Naive thymus-derived CD8-positive, alpha-beta T cell (primary cell): ENCODE results near the gene TOMM70. TPM values are rescaled to one million over a fixed set of nuclear protein-coding genes. Genes with fewer than 3 reads are reported as not detected.

ENCODE experiments used
- ATAC-seq, 2 donors: fragments of 150-1000 bp; cut with Tn5 transposase in 1 of 2; sonication (Bioruptor Pico), chemical (Tn5 transposase) in 1 of 2; 1 replicate in 1 of 2; 2 replicates in 1 of 2; pipeline ENCODE4 v1.10.0; 2021; ENCODE audit warnings: mild to moderate bottlenecking in 2 of 2, moderate library complexity in 2 of 2
- POLR2A ChIA-PET: fragments of 350-600 bp; sonication (Branson Sonifier 250); formaldehyde crosslinking; loops from one replicate; lab custom pipeline; 2021; ENCODE audit warnings: antibody characterized with exemption; lab: Charles Lee
- DNase-seq, 10 donors: peaks; one replicate each; pipeline versions ENCODE4 v3.0.0 to v3.0.0-alpha.2; 2020 to 2022
- H3K27ac Mint-ChIP-seq, 10 donors: one replicate each; pipeline ENCODE4 v1.8.0; 2020 to 2022; ENCODE audit warnings: mild to moderate bottlenecking in 10 of 10, mixed read lengths in 10 of 10, moderate library complexity in 4 of 10, inconsistent platforms in 1 of 10
- H3K27me3 Mint-ChIP-seq, 5 donors: one replicate each; pipeline ENCODE4 v1.8.0; 2021 to 2022; ENCODE audit warnings: mixed read lengths in 5 of 5
- H3K36me3 Mint-ChIP-seq, 3 donors: one replicate each; pipeline ENCODE4 v1.8.0; 2020 to 2022; ENCODE audit warnings: mixed read lengths in 3 of 3, mild to moderate bottlenecking in 2 of 3, inconsistent platforms in 1 of 3
- H3K4me1 Mint-ChIP-seq, 4 donors: one replicate each; pipeline ENCODE4 v1.8.0; 2021 to 2022; ENCODE audit warnings: mixed read lengths in 4 of 4
- H3K4me3 Mint-ChIP-seq, 10 donors: one replicate each; pipeline ENCODE4 v1.8.0; 2020 to 2022; ENCODE audit warnings: mild to moderate bottlenecking in 10 of 10, mixed read lengths in 10 of 10, moderate library complexity in 6 of 10, inconsistent platforms in 1 of 10
- H3K9me3 Mint-ChIP-seq, 9 donors: one replicate each; pipeline ENCODE4 v1.8.0; 2020 to 2022; ENCODE audit warnings: mixed read lengths in 9 of 9, mild to moderate bottlenecking in 3 of 9, inconsistent platforms in 1 of 9, moderate library complexity in 1 of 9
- polyA plus RNA-seq, 3 donors: library from polyadenylated mRNA; unstranded; fragments of 300-500 nt; fragmentation: Illumina TruSeq; gene quantifications; one replicate each; pipeline ENCODE4 v1.2.3, GENCODE V29; 2021
- total RNA-seq, 8 experiments: library from RNA in 2 of 8; stranded (reverse) in 2 of 8; gene quantifications; one replicate each; pipeline ENCODE4 v1.2.3 and lab custom pipeline; 2021 to 2026

TOMM70 gene
- total and polyA plus RNA-seq, 5 experiments from 2014 or later, result 14.6 to 46.8 (median 21.7) TPM

GRCh38 chr3:100386437-100387074 is 14.3 kb downstream of the TOMM70 start:
- Mint-ChIP-seq H3K4me3 (no peak overlapping the region), H3K36me3 (peaks cover 13 to 58% (median 26%) of the 10 kb centered on the region in 3 donors), H3K27me3 (no peaks in the 10 kb centered on the region), H3K27ac (peak overlapping the region in 7 of 10 donors; percentile 1 to 75 (median 13)), H3K4me1 (peaks cover 8 to 27% (median 14%) of the 10 kb centered on the region in 4 donors), H3K9me3 (peaks cover 0 to 13% (median 4%) of the 10 kb centered on the region in 9 donors)
- DNase-seq, result no peak
- POLR2A ChIA-PET, result no interaction called here
- ATAC-seq, result no peak

- H3K4me3 Mint-ChIP-seq, result no peak overlapping the region
- peaks cover 0 to 13% (median 4%) of the 10 kb centered on the region in 9 donors for H3K9me3 Mint-ChIP-seq
- H3K27ac Mint-ChIP-seq, result peak overlapping the region in 2 of 10 donors; percentile 7 to 77
- no peaks in the 10 kb centered on the region for H3K27me3 Mint-ChIP-seq
- H3K36me3 Mint-ChIP-seq, result peaks cover 13 to 72% (median 26%) of the 10 kb centered on the region in 3 donors
- no peak for ATAC-seq
- POLR2A ChIA-PET, result no interaction called here
- no peak for DNase-seq
- peaks cover 10 to 24% (median 14%) of the 10 kb centered on the region in 4 donors for H3K4me1 Mint-ChIP-seq
Measured at GRCh38 chr3:100384733-100385525, 16.0 kb downstream of the TOMM70 start.

GRCh38 chr3:100376301-100376700 is 24.6 kb downstream of the TOMM70 start:
- Mint-ChIP-seq H3K36me3 (peaks cover 0 to 81% (median 13%) of the 10 kb centered on the region in 3 donors), H3K4me3 (no peak overlapping the region), H3K27me3 (no peaks in the 10 kb centered on the region), H3K27ac (peak overlapping the region in 2 of 10 donors; percentile 39 to 53), H3K4me1 (peaks cover 0 to 2% (median 0%) of the 10 kb centered on the region in 4 donors), H3K9me3 (no peaks in the 10 kb centered on the region)
- DNase-seq (no peak), ATAC-seq (no peak)
- POLR2A ChIA-PET, result no interaction called here

- H3K4me3 Mint-ChIP-seq, result no peak overlapping the region
- POLR2A ChIA-PET, result no interaction called here
- H3K36me3 Mint-ChIP-seq, result peaks cover 0 to 78% (median 16%) of the 10 kb centered on the region in 3 donors
- H3K27me3 Mint-ChIP-seq, result no peaks in the 10 kb centered on the region
- H3K4me1 Mint-ChIP-seq, result peaks cover 0 to 2% (median 0%) of the 10 kb centered on the region in 4 donors
- ATAC-seq (no peak), DNase-seq (no peak)
- no peak overlapping the region for H3K27ac Mint-ChIP-seq
- H3K9me3 Mint-ChIP-seq, result no peaks in the 10 kb centered on the region
Measured at GRCh38 chr3:100374521-100374920, 26.4 kb downstream of the TOMM70 start.

- POLR2A ChIA-PET, result no interaction called here
- Mint-ChIP-seq H3K27me3 (no peaks in the 10 kb centered on the region), H3K36me3 (peaks cover 0 to 82% (median 27%) of the 10 kb centered on the region in 3 donors), H3K4me1 (no peaks in the 10 kb centered on the region), H3K9me3 (no peaks in the 10 kb centered on the region), H3K4me3 (no peak overlapping the region), H3K27ac (no peak overlapping the region)
- ATAC-seq, result no peak
- no peak for DNase-seq
Measured at GRCh38 chr3:100370756-100371155, 30.1 kb downstream of the TOMM70 start.

- H3K4me3 Mint-ChIP-seq, result no peak overlapping the region
- POLR2A ChIA-PET, result no interaction called here
- peak overlapping the region in 1 of 10 donors; percentile 49 for H3K27ac Mint-ChIP-seq
- ATAC-seq (no peak), DNase-seq (no peak)
- H3K9me3 Mint-ChIP-seq, result peaks cover 0 to 3% (median 0%) of the 10 kb centered on the region in 9 donors
- no peaks in the 10 kb centered on the region for H3K4me1 Mint-ChIP-seq
- H3K27me3 Mint-ChIP-seq, result no peaks in the 10 kb centered on the region
- peaks cover 4 to 88% (median 44%) of the 10 kb centered on the region in 3 donors for H3K36me3 Mint-ChIP-seq
Measured at GRCh38 chr3:100368441-100368840, 32.4 kb downstream of the TOMM70 start.

GRCh38 chr3:100366424-100366823 is 34.5 kb downstream of the TOMM70 start:
- H3K4me1 Mint-ChIP-seq, result no peaks in the 10 kb centered on the region

GRCh38 chr3:100364421-100364820 is 36.5 kb downstream of the TOMM70 start:
- peaks cover 0 to 9% (median 3%) of the 10 kb centered on the region in 9 donors for H3K9me3 Mint-ChIP-seq
- ATAC-seq (no peak), DNase-seq (no peak)
- H3K4me1 Mint-ChIP-seq, result no peaks in the 10 kb centered on the region
- POLR2A ChIA-PET, result no interaction called here
- H3K27ac Mint-ChIP-seq, result no peak overlapping the region
- H3K4me3 Mint-ChIP-seq, result no peak overlapping the region
- H3K27me3 Mint-ChIP-seq, result no peaks in the 10 kb centered on the region
- H3K36me3 Mint-ChIP-seq, result peaks cover 11 to 83% (median 59%) of the 10 kb centered on the region in 3 donors

More at GRCh38 chr3:100366424-100366823, 34.5 kb downstream of the TOMM70 start:
- no peak overlapping the region for H3K27ac Mint-ChIP-seq
- ATAC-seq, result no peak
- H3K4me3 Mint-ChIP-seq, result no peak overlapping the region
- POLR2A ChIA-PET, result no interaction called here
- peaks cover 11 to 90% (median 59%) of the 10 kb centered on the region in 3 donors for H3K36me3 Mint-ChIP-seq
- peaks cover 0 to 9% (median 3%) of the 10 kb centered on the region in 9 donors for H3K9me3 Mint-ChIP-seq
- no peak for DNase-seq
- H3K27me3 Mint-ChIP-seq, result no peaks in the 10 kb centered on the region

- Mint-ChIP-seq H3K27me3 (no peaks in the 10 kb centered on the region), H3K9me3 (peaks cover 0 to 9% (median 3%) of the 10 kb centered on the region in 9 donors), H3K36me3 (peaks cover 11 to 76% (median 51%) of the 10 kb centered on the region in 3 donors), H3K4me1 (no peaks in the 10 kb centered on the region), H3K27ac (peak overlapping the region in 4 of 10 donors; percentile 4 to 28 (median 10)), H3K4me3 (no peak overlapping the region)
- POLR2A ChIA-PET, result no interaction called here
- no peak for ATAC-seq
- no peak for DNase-seq
Measured at GRCh38 chr3:100361897-100362296, 39.0 kb downstream of the TOMM70 start.

- H3K9me3 Mint-ChIP-seq, result peaks cover 0 to 9% (median 3%) of the 10 kb centered on the region in 9 donors
- ATAC-seq (no peak), DNase-seq (no peak)
- H3K4me3 Mint-ChIP-seq, result no peak overlapping the region
- POLR2A ChIA-PET, result no interaction called here
- H3K36me3 Mint-ChIP-seq, result peaks cover 11 to 77% (median 48%) of the 10 kb centered on the region in 3 donors
- no peaks in the 10 kb centered on the region for H3K4me1 Mint-ChIP-seq
- no peaks in the 10 kb centered on the region for H3K27me3 Mint-ChIP-seq
- peak overlapping the region in 6 of 10 donors; percentile 1 to 28 (median 10) for H3K27ac Mint-ChIP-seq
Measured at GRCh38 chr3:100360757-100361496, 40.0 kb downstream of the TOMM70 start.

- POLR2A ChIA-PET, result no interaction called here
- no peaks in the 10 kb centered on the region for H3K4me1 Mint-ChIP-seq
- H3K27me3 Mint-ChIP-seq, result no peaks in the 10 kb centered on the region
- H3K27ac Mint-ChIP-seq, result peak overlapping the region in 6 of 10 donors; percentile 3 to 61 (median 10)
- H3K36me3 Mint-ChIP-seq, result peaks cover 9 to 75% (median 38%) of the 10 kb centered on the region in 3 donors
- no peak overlapping the region for H3K4me3 Mint-ChIP-seq
- peaks cover 0 to 9% (median 2%) of the 10 kb centered on the region in 9 donors for H3K9me3 Mint-ChIP-seq
- ATAC-seq, result no peak
- DNase-seq, result no peak
Measured at GRCh38 chr3:100359035-100359434, 41.9 kb downstream of the TOMM70 start.

GRCh38 chr3:100358413-100358812 is 42.5 kb downstream of the TOMM70 start:
- Mint-ChIP-seq H3K27me3 (no peaks in the 10 kb centered on the region), H3K4me3 (no peak overlapping the region), H3K4me1 (no peaks in the 10 kb centered on the region), H3K9me3 (peaks cover 0 to 9% (median 0%) of the 10 kb centered on the region in 9 donors), H3K36me3 (peaks cover 6 to 76% (median 32%) of the 10 kb centered on the region in 3 donors), H3K27ac (peak overlapping the region in 1 of 10 donors; percentile 31)
- no peak for DNase-seq
- POLR2A ChIA-PET, result no interaction called here
- ATAC-seq, result no peak
